GM21515 (cell line): ENCODE measurements around the gene HNMT.

Experiments
- ATAC-seq: cut with Tn5 transposase; IDR thresholded peaks from one replicate; pipeline ENCODE4 v1.9.1; 2021; ENCODE audit not compliant: unreplicated experiment

Gene HNMT

GRCh38 chr2:138010890-138011289, 46.6 kb downstream of the HNMT start:
- ATAC-seq, result no peak

- ATAC-seq, result no peak
These were observed 47.8 kb downstream of the HNMT start for GRCh38 chr2:138012082-138012481.

GRCh38 chr2:138012968-138013367, 48.7 kb downstream of the HNMT start:
- no peak for ATAC-seq

DNA sequence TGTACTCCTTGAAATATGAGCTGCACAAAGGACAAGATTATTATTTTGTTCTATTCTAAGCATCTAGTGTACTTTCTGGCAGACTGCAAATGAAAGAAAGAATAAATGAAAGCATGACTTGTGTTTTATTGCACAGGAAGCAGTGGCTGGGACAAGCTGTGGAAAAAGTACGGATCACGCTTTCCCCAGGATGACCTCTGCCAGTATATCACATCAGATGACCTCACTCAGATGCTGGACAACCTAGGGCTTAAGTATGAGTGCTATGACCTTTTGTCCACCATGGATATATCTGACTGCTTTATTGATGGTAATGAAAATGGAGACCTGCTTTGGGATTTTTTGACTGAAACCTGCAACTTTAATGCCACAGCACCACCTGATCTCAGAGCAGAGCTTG, 49.4 kb downstream of the HNMT start:
- ATAC-seq, result no peak

DNA sequence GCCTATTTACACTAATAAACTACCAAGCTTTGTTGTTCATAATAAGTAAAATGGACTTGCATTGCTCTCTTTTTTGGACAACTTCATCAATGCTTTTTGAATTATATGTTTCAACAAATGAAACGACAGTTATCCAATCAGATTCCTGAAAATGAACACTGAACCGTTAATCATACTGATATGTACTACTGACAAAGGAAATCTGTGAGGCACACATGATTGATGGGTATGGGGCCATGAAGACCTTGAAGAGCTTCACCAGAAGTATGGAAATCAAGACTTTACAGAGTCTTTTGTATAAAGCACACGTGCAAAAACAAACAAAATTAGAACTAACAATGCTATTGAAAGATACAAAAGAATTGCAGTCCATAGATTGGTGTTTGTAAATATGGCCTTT, 51.2 kb downstream of the HNMT start:
- no peak for ATAC-seq

- ATAC-seq, result no peak
These were observed 52.2 kb downstream of the HNMT start for GRCh38 chr2:138016351-138017087.

DNA sequence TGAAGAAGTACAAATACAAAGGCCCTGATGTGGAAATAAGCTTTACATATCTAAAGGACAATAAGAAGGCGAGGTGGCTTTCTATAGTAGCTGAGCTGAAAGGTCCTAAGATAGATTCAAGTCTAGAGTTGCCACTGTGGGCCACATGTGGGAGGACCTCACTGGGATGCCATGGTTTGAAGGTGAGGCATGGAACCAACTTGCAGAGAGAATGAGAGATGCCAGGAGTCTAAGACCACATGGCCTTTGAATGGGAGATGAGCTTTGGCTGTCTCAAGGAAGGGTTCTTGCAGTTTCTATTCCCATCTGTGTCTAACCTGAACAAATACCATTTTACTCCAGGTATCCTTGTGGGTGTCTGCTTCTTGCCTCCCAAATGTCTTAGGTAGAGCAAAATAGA, 53.6 kb downstream of the HNMT start:
- no peak for ATAC-seq

GRCh38 chr2:138018866-138019688, 54.8 kb downstream of the HNMT start:
- ATAC-seq, result no peak

DNA sequence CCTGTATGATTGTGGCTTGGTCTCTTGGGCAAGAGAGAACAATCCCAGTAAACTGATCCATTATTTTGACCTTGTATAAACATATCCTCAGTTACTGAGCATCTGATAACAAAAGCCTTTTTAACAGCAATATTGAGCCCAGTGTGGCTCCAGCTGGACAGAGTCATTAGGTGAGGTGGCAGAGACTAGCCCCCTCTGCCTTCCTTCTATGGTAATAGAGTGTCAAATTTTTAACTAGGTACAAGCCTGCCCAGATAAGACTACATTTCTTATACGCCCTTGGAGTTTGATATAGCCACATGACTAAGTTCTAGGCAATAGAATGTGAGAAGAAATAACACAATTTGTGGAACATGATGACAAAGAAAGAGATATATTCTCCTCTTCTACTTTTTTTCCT, 56.2 kb downstream of the HNMT start:
- no peak for ATAC-seq

- no peak for ATAC-seq
These were observed 56.9 kb downstream of the HNMT start for GRCh38 chr2:138021154-138021553.

- no peak for ATAC-seq
These were observed 59.0 kb downstream of the HNMT start for GRCh38 chr2:138023298-138023697.

- no peak for ATAC-seq
These were observed 59.7 kb downstream of the HNMT start for GRCh38 chr2:138023976-138024375.

DNA sequence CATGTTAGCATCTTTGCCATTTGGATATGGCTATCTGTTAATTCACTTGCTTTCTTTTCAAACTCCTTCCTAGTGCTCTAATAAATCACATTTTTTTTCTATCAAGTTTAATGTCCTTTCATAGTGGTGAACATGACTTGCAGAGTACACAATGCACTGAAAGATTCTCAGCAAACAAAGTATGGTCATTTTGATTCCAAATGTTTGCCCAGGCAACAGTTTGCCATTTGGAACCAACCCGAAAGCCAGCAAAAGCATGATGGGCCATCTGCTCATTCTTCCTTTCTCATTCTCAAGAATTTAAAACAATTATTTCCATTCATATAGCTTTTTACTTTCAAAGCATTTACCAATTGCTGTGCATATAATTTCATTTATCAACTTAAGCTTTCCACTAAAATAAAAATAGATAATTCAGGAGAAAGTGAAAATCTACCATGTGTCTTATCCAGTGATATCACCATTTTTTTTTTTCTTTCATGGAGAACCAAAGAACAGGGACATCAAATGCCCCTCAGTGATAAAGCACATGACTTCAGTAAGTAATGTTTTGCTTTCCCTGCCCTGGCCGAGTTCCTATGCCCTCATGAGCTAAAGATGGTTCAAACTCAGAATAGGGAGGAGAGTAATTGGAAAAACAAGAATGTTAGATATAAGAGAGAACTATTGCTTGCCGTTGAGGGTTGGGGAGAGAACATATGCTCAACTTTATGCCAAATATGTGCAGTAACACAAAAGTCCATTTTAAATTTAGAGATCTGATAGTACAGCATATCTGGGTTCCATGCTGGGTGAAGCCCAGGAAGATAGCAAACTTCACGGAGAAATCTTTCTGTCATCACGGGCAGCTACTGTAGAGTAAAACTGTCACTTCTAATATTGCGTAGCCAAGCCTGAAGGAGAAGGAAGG, 62.1 kb downstream of the HNMT start:
- ATAC-seq, result no peak

DNA sequence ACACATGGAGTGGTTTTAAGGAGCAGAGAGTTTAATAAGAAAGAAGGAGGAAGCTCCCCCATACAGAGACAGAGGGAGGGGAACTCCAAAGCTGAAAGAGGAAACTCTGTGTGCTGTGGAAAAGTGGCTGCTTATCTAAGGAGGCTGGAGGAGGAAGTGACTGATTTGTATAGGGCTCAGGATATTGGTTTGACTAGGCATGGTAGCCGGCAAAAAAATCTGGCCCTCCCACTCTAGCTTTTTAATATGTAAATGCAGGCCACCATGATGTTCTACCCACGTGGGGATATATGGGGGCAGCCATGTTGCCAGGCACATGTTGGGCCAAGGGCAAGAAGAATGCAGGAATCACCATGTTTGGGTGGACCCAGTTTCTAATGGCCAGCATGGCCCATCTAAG, 64.3 kb downstream of the HNMT start:
- no peak for ATAC-seq

DNA sequence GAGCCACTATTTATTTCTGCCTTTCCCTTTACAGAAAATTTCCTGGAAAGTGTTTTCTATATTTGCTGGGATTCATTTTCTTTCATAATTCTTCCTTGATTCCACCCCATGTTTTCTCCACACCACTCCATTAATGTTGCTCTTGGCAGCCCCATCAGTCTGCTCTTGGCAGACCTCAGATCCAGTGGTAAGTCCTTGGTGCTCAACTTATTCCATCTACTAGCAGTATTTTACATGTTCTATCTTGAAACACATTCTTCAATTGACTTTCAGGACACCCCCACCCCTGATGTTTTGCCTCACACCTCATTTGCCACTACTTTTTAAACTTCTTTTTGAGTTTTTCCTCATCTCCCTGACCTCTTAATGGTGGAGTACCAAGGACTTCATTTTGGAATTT, 65.0 kb downstream of the HNMT start:
- no peak for ATAC-seq

DNA sequence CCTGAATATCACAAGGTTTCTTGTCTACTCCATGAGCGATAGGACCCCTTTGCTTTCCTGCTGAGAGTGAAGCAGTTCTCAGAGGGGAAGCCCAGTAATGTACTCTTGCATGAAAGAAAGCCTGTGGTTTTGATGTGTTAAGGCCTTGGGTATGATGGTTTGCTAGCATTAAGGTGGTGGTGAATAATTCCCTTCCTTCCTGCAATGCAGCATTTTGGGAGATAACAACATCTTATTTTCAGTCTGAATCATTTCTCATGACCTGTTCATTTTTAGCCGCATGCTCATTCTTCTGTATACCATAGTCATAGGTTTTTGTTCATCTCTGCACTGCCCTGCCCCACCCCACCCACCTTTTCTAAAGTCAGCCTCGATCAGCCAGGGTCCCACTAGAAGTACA, 66.2 kb downstream of the HNMT start:
- ATAC-seq, result peak; percentile 59

GRCh38 chr2:138032334-138032733, 68.1 kb downstream of the HNMT start:
- no peak for ATAC-seq

GRCh38 chr2:138034536-138034935, 70.3 kb downstream of the HNMT start:
- ATAC-seq, result no peak

- no peak for ATAC-seq
These were observed 71.4 kb downstream of the HNMT start for GRCh38 chr2:138035608-138036217.

GRCh38 chr2:138036522-138036921, 72.2 kb downstream of the HNMT start:
- no peak for ATAC-seq

GRCh38 chr2:138037090-138037489, 72.8 kb downstream of the HNMT start:
- no peak for ATAC-seq
